ENCODE measurements around the gene RUVBL1. TPM values are rescaled to one million over a fixed set of nuclear protein-coding genes. Genes with fewer than 3 reads are reported as not detected.

Gene RUVBL1
- total RNA-seq, 1 experiment from 2014 or later = 115 TPM

GRCh38 chr3:128054367-128054766 lies 69.2 kb downstream of the RUVBL1 start:
- H3F3A ChIP-seq (ENCODE audit: insufficient read depth, low read depth) = peaks cover 6% of the 10 kb centered on the region; the same call in 1 of the 2 replicates
- peak overlapping the region; percentile 99; the same call in 1 of the 2 replicates for H3K4me3 ChIP-seq
- ChIA-PET POLR2A (ENCODE audit: unreplicated experiment) (no interaction called here), CTCF (no interaction called here)
- no peak for TF ChIP-seq CTCF (conservative IDR thresholded peaks at IDR 0.05)
- TF ChIP-seq EZH2 (IDR thresholded peaks at IDR 0.05; ENCODE audit: low read depth) = no peak
- H3K9me3 ChIP-seq (ENCODE audit: insufficient read depth, low read depth) = no peaks in the 10 kb centered on the region
- peaks cover 62% of the 10 kb centered on the region for H3K79me2 ChIP-seq (ENCODE audit: low read depth)
- H2AFZ ChIP-seq = no peak overlapping the region
- peaks cover 50% of the 10 kb centered on the region for H3K36me3 ChIP-seq (ENCODE audit: low read depth)
- H3K4me2 ChIP-seq = peak overlapping the region; percentile 99
- intact Hi-C loops (cut with micrococcal nuclease; ENCODE audit: unreplicated experiment) = loop anchor here (5.0 to 10.0 kb wide), 4 partner anchors 260 to 477 kb away; partner anchors contain the start of gene TPRA1
- no peaks in the 10 kb centered on the region for H3K9me2 ChIP-seq (ENCODE audit: insufficient read depth)
- no TSS peak for BruUV-seq (replicated peaks)
- peak overlapping the region; percentile 10; the same call in 1 of the 2 replicates for H3K27ac ChIP-seq
- H3K4me1 ChIP-seq (replicated peaks; ENCODE audit: insufficient read depth) = peaks cover 26% of the 10 kb centered on the region
- no peak for DNase-seq
- no peaks in the 10 kb centered on the region for H3K27me3 ChIP-seq (ENCODE audit: insufficient read depth, low read depth)
- peaks cover 42% of the 10 kb centered on the region for H4K20me1 ChIP-seq (ENCODE audit: insufficient read depth)

GRCh38 chr3:128053614-128054013 lies 70.0 kb downstream of the RUVBL1 start:
- Histone ChIP-seq H3K4me1 (replicated peaks; ENCODE audit: insufficient read depth) (peaks cover 26% of the 10 kb centered on the region), H3K27me3 (ENCODE audit: insufficient read depth, low read depth) (no peaks in the 10 kb centered on the region), H3K4me3 (peak overlapping the region; percentile 99), H2AFZ (no peak overlapping the region), H3K9me2 (ENCODE audit: insufficient read depth) (no peaks in the 10 kb centered on the region), H3F3A (ENCODE audit: insufficient read depth, low read depth) (peaks cover 6% of the 10 kb centered on the region; the same call in 1 of the 2 replicates), H3K79me2 (ENCODE audit: low read depth) (peaks cover 58% of the 10 kb centered on the region), H3K36me3 (ENCODE audit: low read depth) (peaks cover 48% of the 10 kb centered on the region), H3K4me2 (peak overlapping the region; percentile 99), H3K27ac (0 out of 2 replicates have a peak overlapping the region, but pooled peaks have one; percentile 81), H3K9me3 (ENCODE audit: insufficient read depth, low read depth) (no peaks in the 10 kb centered on the region), H4K20me1 (ENCODE audit: insufficient read depth) (peaks cover 40% of the 10 kb centered on the region)
- no TSS peak for BruUV-seq (replicated peaks)
- intact Hi-C loops (cut with micrococcal nuclease; ENCODE audit: unreplicated experiment) = loop anchor here (5.0 to 10.0 kb wide), 4 partner anchors 259 to 476 kb away; partner anchors contain the start of gene TPRA1
- ChIA-PET POLR2A (ENCODE audit: unreplicated experiment) (no interaction called here), CTCF (no interaction called here)
- no peak for TF ChIP-seq EZH2 (IDR thresholded peaks at IDR 0.05; ENCODE audit: low read depth)
- TF ChIP-seq CTCF (conservative IDR thresholded peaks at IDR 0.05) = no peak
- no peak for DNase-seq

- Histone ChIP-seq H3K4me1 (replicated peaks; ENCODE audit: insufficient read depth) (peaks cover 26% of the 10 kb centered on the region), H2AFZ (peak overlapping the region; percentile 76), H4K20me1 (ENCODE audit: insufficient read depth) (peaks cover 38% of the 10 kb centered on the region), H3K27me3 (ENCODE audit: insufficient read depth, low read depth) (no peaks in the 10 kb centered on the region), H3K9me2 (ENCODE audit: insufficient read depth) (no peaks in the 10 kb centered on the region), H3K36me3 (ENCODE audit: low read depth) (peaks cover 44% of the 10 kb centered on the region), H3F3A (ENCODE audit: insufficient read depth, low read depth) (peaks cover 6% of the 10 kb centered on the region; the same call in 1 of the 2 replicates), H3K9me3 (ENCODE audit: insufficient read depth, low read depth) (no peaks in the 10 kb centered on the region), H3K27ac (peak overlapping the region; percentile 81), H3K4me2 (peak overlapping the region; percentile 99), H3K4me3 (peak overlapping the region; percentile 99), H3K79me2 (ENCODE audit: low read depth) (peaks cover 55% of the 10 kb centered on the region)
- intact Hi-C loops (cut with micrococcal nuclease; ENCODE audit: unreplicated experiment) = loop anchor here (5.0 to 10.0 kb wide), 4 partner anchors 258 to 475 kb away; partner anchors contain the start of gene TPRA1
- no peak for TF ChIP-seq CTCF (conservative IDR thresholded peaks at IDR 0.05)
- no peak for TF ChIP-seq EZH2 (IDR thresholded peaks at IDR 0.05; ENCODE audit: low read depth)
- ChIA-PET CTCF (no interaction called here), POLR2A (ENCODE audit: unreplicated experiment) (no interaction called here)
- TSS peak; percentile 79 for BruUV-seq (replicated peaks)
- no peak for DNase-seq
These were observed 70.8 kb downstream of the RUVBL1 start for GRCh38 chr3:128052595-128053351.
